ENCODE measurements around the gene KCNIP1. TPM values are rescaled to one million over a fixed set of nuclear protein-coding genes. Genes with fewer than 3 reads are reported as not detected.

The KCNIP1 gene
- total RNA-seq, 1 donor from 2014 or later = 0.16 TPM

DNA sequence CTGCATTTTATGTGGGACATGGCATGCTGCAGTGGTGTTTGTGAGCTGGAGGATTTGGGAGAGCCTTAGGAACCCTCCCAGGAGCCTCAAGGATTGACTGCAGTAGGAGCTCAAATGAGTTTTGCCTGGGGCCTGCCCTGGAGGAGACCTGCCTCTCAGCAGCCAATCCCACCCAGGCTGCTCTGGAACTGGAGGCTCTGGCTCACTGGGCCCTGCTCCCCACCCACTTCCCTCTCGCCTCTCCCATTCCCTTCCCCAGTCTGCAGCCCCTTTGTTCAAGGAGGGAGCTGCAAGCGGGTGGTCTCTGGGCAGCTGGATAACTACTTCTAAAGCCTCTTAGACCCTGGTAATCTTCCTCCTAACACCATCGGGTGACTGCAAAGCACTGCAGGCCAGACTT, 24.2 kb downstream of the KCNIP1 start:
- Histone ChIP-seq H3K4me3 (no peak overlapping the region), H3K4me1 (peaks cover 22% of the 10 kb centered on the region), H3K27ac (replicated peaks) (no peak overlapping the region), H3K9me3 (replicated peaks) (no peaks in the 10 kb centered on the region), H3K27me3 (ENCODE audit: low read depth) (peaks cover 9% of the 10 kb centered on the region), H3K36me3 (no peaks in the 10 kb centered on the region)
- intact Hi-C loops (cut with micrococcal nuclease) = no loop called here
- DNase-seq = no peak
- TF ChIP-seq, protein P1, sequence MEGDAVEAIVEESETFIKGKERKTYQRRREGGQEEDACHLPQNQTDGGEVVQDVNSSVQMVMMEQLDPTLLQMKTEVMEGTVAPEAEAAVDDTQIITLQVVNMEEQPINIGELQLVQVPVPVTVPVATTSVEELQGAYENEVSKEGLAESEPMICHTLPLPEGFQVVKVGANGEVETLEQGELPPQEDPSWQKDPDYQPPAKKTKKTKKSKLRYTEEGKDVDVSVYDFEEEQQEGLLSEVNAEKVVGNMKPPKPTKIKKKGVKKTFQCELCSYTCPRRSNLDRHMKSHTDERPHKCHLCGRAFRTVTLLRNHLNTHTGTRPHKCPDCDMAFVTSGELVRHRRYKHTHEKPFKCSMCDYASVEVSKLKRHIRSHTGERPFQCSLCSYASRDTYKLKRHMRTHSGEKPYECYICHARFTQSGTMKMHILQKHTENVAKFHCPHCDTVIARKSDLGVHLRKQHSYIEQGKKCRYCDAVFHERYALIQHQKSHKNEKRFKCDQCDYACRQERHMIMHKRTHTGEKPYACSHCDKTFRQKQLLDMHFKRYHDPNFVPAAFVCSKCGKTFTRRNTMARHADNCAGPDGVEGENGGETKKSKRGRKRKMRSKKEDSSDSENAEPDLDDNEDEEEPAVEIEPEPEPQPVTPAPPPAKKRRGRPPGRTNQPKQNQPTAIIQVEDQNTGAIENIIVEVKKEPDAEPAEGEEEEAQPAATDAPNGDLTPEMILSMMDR (IDR thresholded peaks at IDR 0.05; ENCODE audit: borderline replicate concordance) = no peak

GRCh38 chr5:170528976-170529375, 25.2 kb downstream of the KCNIP1 start:
- no peaks in the 10 kb centered on the region for H3K36me3 ChIP-seq
- DNase-seq = no peak
- TF ChIP-seq, protein P1 (IDR thresholded peaks at IDR 0.05; ENCODE audit: borderline replicate concordance) = no peak
- no peak overlapping the region for H3K4me3 ChIP-seq
- intact Hi-C loops (cut with micrococcal nuclease) = no loop called here
- H3K9me3 ChIP-seq (replicated peaks) = no peaks in the 10 kb centered on the region
- H3K4me1 ChIP-seq = peaks cover 16% of the 10 kb centered on the region
- peaks cover 9% of the 10 kb centered on the region for H3K27me3 ChIP-seq (ENCODE audit: low read depth)
- no peak overlapping the region for H3K27ac ChIP-seq (replicated peaks)

DNA sequence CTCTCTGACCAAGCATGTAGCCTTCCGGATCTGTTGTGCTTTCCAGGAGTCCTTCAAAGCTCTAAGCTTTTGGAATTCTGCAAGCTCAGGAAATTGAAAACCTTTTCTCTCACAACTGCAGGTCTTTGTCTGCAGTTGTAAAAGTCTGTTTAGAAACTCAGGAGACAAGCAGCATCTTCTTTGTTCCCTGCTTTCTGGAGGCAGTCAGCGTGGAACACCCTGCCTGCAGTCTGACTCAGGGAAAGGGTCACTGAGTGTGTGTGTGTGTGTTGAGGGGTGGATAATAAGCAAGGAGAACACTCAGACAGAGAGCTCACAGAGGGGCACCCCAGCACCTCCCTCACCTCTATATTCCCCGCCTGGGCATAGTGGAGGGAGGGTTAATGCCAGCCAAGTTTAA, 29.1 kb downstream of the KCNIP1 start:
- no peak for DNase-seq
- TF ChIP-seq, protein P1 (IDR thresholded peaks at IDR 0.05; ENCODE audit: borderline replicate concordance) = no peak
- intact Hi-C loops (cut with micrococcal nuclease) = no loop called here

DNA sequence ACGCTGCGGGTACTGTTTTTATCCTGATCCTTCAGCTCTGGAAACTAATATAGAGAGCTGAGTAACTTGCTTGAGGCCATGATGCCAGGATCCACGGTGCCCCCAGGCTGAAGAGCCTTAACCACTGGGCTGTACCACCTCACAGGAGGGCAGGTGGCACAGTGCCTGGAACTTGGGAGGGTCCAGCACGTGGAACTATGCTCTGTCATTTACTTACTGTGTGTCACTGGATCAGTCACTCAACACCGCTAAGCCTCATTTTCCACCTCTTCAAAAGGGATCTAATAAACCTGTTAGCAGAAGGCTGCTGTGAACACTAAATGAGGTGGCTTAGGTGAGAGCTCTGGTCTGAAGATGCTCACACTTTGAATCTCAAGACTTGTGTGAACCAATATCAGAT, 29.6 kb downstream of the KCNIP1 start:
- Histone ChIP-seq H3K9me3 (replicated peaks) (no peaks in the 10 kb centered on the region), H3K4me1 (no peaks in the 10 kb centered on the region), H3K27ac (replicated peaks) (no peak overlapping the region), H3K27me3 (ENCODE audit: low read depth) (peaks cover 15% of the 10 kb centered on the region), H3K36me3 (no peaks in the 10 kb centered on the region), H3K4me3 (no peak overlapping the region)
- TF ChIP-seq, protein P1 (IDR thresholded peaks at IDR 0.05; ENCODE audit: borderline replicate concordance) = no peak
- intact Hi-C loops (cut with micrococcal nuclease) = no loop called here
- DNase-seq = no peak

More for the DNA sequence above, 29.1 kb downstream of the KCNIP1 start:
- no peaks in the 10 kb centered on the region for H3K36me3 ChIP-seq
- no peaks in the 10 kb centered on the region for H3K9me3 ChIP-seq (replicated peaks)
- H3K27ac ChIP-seq (replicated peaks) = no peak overlapping the region
- H3K4me3 ChIP-seq = no peak overlapping the region
- peaks cover 15% of the 10 kb centered on the region for H3K27me3 ChIP-seq (ENCODE audit: low read depth)
- H3K4me1 ChIP-seq = no peaks in the 10 kb centered on the region

- Histone ChIP-seq H3K27ac (replicated peaks) (no peak overlapping the region), H3K4me1 (no peaks in the 10 kb centered on the region), H3K27me3 (ENCODE audit: low read depth) (peaks cover 15% of the 10 kb centered on the region), H3K9me3 (replicated peaks) (no peaks in the 10 kb centered on the region), H3K36me3 (no peaks in the 10 kb centered on the region), H3K4me3 (no peak overlapping the region)
- intact Hi-C loops (cut with micrococcal nuclease) = no loop called here
- no peak for DNase-seq
- TF ChIP-seq, protein P1 (IDR thresholded peaks at IDR 0.05; ENCODE audit: borderline replicate concordance) = no peak
Measured at GRCh38 chr5:170534177-170534576, 30.4 kb downstream of the KCNIP1 start.

DNA sequence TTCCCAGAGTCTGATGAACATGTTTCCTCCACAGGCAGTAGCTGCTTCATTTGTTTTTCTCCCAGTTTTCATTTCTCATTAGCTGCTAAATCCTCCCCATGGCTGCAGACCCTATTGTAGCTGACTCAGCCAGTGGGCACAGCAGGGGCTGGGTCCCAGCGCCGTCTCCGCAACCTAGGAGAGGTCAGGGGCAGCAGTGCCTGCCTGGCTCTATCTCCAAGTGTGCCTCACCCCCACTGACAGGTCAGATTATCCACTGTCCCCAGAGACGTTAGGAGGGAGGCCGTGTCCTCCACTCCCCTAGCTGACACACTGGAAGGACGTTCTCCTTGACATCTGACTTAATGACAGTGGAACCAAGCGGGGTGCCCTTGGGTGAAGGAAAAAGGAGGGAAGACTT, 31.1 kb downstream of the KCNIP1 start:
- Histone ChIP-seq H3K9me3 (replicated peaks) (no peaks in the 10 kb centered on the region), H3K27ac (replicated peaks) (no peak overlapping the region), H3K27me3 (ENCODE audit: low read depth) (peaks cover 15% of the 10 kb centered on the region), H3K4me1 (no peaks in the 10 kb centered on the region), H3K36me3 (no peaks in the 10 kb centered on the region), H3K4me3 (no peak overlapping the region)
- DNase-seq = no peak
- intact Hi-C loops (cut with micrococcal nuclease) = no loop called here
- TF ChIP-seq, protein P1 (IDR thresholded peaks at IDR 0.05; ENCODE audit: borderline replicate concordance) = no peak

All from left ventricle myocardium inferior (tissue), 1 donor.